Subcutaneous adipose tissue (tissue), 4 donors: Measurements from ENCODE around the gene AK8. TPM values are rescaled to one million over a fixed set of nuclear protein-coding genes. Genes with fewer than 3 reads are reported as not detected.

Source experiments
- total RNA-seq, 4 donors: library from RNA; depleted of rRNA; stranded (reverse); fragments of >200 nt; gene quantifications; one replicate each; pipeline ENCODE4 v1.1.0, GENCODE V29; 2016
- TF ChIP-seq, protein P1 (sequence below): fragments of 450-650 bp; IDR thresholded peaks from one replicate; pipeline ENCODE4 v1.5.1; 2016; ENCODE audit warnings: low read depth, mild to moderate bottlenecking, control low read depth, antibody characterized with exemption, moderate library complexity

The AK8 gene
- total RNA-seq, 4 donors from 2014 or later, result 0.68 to 1.3 (median 1.1) TPM

DNA sequence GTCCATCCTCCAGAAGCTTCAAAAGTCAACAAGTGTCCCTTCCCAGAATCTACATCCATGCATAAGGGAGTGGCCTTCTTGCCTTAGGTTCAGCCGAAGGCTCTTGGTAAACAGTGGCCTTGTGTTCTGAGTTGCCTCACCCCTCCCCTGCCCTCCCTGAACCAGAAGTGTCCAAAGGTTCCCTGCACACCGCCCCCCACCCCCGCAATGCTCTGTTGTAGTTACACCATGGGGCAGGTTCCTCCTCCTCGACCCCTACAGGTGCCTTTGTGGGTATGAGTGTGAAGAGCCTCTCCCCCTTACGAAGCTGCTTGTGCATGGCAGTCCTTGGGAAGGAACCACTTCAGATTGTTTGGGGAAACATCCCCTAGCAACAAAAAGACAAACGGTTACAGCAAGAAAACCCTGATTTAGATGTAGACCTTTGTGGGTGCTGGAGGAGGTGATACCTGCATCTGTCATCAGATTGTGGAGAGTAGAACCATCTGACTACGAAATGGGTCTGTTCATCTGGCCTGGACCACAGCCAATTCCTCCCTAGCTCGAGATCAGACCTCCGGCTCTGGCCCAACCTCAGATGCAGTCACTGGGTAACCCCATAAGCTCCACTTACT lies 7.7 kb upstream of the AK8 start:
- TF ChIP-seq, protein P1, sequence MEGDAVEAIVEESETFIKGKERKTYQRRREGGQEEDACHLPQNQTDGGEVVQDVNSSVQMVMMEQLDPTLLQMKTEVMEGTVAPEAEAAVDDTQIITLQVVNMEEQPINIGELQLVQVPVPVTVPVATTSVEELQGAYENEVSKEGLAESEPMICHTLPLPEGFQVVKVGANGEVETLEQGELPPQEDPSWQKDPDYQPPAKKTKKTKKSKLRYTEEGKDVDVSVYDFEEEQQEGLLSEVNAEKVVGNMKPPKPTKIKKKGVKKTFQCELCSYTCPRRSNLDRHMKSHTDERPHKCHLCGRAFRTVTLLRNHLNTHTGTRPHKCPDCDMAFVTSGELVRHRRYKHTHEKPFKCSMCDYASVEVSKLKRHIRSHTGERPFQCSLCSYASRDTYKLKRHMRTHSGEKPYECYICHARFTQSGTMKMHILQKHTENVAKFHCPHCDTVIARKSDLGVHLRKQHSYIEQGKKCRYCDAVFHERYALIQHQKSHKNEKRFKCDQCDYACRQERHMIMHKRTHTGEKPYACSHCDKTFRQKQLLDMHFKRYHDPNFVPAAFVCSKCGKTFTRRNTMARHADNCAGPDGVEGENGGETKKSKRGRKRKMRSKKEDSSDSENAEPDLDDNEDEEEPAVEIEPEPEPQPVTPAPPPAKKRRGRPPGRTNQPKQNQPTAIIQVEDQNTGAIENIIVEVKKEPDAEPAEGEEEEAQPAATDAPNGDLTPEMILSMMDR, result no peak

DNA sequence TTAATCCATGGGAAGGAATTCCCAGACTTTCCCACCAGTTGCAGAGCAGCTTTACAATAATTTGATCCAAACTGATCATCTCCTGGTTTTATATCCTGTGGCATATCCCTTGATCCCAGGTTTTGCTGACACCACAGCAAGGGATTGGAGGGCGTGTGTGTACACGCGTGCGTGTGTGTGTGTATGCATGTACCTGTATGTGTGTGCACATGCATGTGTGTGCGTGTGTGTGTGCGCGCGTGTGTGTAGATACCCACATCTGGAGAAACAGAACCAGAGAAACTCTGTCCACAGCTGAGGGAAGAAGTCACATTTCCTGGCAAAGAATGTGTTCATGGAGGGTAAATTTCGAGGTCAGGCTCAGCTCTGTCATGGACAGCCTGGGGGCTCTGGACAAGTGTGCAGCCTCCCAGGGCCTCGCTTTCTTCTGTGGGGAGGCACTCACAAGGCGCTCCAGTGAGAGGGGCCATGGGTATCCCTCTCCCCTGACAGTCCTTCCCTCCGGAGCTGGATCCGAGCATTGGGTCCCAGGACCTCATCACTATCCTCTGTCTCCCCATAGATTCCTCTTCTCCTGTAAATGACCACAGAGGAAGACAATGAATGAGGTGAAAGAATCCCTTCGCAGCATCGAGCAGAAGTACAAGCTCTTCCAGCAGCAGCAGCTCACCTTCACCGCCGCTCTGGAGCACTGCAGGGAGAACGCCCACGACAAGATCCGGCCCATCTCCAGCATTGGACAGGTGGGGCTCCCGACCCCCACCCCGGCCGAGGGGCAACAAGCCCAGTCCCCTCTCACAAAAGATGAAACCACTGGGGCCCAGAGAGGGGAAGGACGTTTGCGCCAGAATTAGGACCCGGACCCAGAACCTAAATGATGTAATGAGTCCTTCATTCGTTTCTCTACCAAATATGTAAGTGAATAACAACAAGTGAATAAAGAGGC lies 5.5 kb upstream of the AK8 start:
- TF ChIP-seq, protein P1, result no peak

DNA sequence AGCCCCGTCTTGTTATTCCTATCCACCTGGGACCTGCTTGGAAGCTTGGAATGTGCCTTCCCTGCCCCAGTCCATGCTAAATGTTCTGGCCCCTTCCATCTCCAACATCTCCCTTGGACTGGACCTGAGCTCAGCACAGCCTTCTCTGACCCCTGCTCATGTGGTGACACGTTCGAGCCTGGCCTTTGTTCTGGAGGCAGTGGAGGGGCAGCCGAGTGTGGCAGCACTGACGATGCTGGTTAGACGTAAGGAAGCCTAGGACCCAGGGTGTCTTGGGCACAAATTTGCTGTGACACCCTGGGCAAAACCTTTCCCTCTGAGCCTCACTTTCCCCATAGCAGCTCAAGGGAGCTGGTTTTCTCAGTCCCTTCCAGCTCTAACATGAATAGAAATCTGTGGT lies 4.5 kb upstream of the AK8 start:
- TF ChIP-seq, protein P1, result no peak

DNA sequence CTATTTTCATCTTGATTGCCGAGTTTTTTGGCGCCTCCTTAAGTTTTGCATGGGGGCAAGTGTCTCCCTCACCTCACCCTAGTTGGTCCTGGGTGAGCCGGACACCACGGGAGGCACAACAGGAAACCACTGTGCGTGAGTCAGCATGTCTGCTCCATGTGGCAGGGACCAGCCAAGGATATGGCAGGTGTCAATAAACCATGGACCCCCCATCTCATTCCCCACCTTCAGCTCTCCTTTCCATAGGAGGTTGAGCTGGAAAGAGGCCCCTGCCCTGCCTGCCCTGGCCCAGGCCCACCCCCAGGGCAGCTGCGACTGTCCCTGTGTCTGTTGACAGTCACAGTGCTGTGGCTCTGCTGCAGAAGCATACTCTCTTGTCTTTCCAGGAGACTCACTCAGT lies 3.7 kb upstream of the AK8 start:
- TF ChIP-seq, protein P1, result no peak

DNA sequence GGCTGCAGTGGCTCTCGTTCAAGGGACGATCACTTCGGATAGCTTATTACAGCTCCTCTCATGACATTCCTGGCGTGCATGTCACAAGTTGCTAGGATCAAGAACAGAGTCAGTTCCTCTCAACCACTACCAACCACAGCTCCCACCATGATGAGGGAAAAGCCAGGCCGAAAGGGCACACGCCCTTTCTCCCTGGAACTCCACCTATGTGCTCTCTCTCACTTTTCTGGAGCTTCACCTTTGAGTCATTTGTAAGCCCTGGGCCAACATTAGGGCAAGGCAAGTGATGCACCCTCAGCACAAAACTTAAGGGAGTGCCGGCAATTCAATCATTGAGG lies 2.2 kb upstream of the AK8 start:
- TF ChIP-seq, protein P1, result no peak

DNA sequence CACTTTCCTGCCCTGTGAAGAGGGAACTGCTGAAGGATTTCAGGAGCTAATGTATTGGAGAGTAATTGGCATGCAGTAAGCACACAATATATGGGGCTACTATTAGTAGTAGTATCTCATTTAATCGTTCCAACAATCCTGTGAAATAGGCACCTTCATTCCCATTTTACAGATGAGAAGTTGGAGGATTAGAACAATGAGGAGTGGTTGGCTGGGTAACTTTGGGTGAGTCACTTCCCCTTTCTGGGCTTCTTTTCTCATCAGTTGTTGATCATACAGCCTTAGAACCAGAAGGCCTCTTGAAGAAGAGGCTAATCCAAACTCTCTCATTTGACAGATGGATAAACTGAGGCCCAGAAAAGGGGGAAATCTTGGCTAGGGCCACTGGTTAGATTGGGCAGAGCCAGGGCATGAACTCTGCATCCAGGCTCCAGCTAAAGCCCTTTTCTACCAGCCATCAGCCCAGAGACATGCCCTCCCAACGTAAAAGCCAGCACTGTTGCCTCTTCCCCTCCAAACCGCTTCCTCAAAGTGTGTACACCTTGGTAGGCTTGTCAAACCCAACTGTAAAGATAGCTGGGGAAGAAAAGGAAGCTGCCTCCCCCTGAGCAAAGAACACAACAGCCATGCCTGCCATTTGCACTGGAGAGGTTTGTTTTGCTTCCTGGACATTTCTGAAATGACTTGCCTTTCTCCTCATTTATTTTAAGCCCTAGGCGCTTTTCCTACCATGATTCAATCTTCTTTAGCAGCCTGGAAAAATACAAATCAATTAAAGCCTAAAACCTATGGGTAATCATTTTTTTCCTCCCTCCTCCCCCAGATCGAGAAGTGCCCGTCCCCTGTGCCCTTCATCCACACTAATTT lies 1.6 kb upstream of the AK8 start:
- TF ChIP-seq, protein P1, result no peak
